MM.1S (cell line): ENCODE results near the gene TTLL11.

Experiments used
- CTCF ChIP-seq: fragments of 300-600 bp; sonication (generic); IDR thresholded peaks from 2 replicates; pipeline ENCODE4 v1.5.1; 2016; ENCODE audit warnings: antibody characterized with exemption, low read length, mixed read lengths
- EZH2 ChIP-seq: fragments of 300-600 bp; sonication (generic); optimal IDR thresholded peaks from 2 replicates; pipeline ENCODE3; 2017; ENCODE audit warnings: low read depth, mild to moderate bottlenecking, antibody characterized with exemption, low read length, mixed read lengths
- EZH2phosphoT487 ChIP-seq: fragments of 300-600 bp; sonication (generic); IDR thresholded peaks from 2 replicates; pipeline ENCODE4 v1.6.1; 2018; ENCODE audit warnings: antibody characterized with exemption, low read length

DNA sequence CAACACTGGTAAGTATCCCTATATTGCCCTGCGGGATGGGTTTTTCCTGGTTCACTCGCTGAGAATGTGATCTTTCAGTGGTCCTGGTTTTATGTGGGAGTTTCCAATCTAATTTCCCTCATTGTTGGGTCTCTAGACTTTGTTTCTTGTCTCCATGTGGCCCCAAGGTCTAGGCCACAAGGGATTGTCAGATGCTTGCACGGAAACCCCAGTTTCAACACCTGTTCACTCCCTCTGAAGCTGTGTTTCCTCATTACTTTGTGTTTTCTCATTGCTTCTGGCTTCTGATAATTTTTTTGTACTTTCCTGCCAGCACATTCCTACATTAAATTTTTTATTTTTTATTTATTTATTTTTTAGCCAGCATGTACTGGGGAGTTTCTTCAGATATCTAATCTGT is 191.5 kb downstream of the TTLL11 start:
- no peak for TF ChIP-seq CTCF
- TF ChIP-seq EZH2 = no peak
- TF ChIP-seq EZH2phosphoT487 = no peak
